GM21447 (cell line): Measurements from ENCODE around the gene AMPD3.

Source experiments
- ATAC-seq: cut with Tn5 transposase; IDR thresholded peaks from one replicate; pipeline ENCODE4 v1.9.1; 2021; ENCODE audit not compliant: unreplicated experiment

The AMPD3 gene

DNA sequence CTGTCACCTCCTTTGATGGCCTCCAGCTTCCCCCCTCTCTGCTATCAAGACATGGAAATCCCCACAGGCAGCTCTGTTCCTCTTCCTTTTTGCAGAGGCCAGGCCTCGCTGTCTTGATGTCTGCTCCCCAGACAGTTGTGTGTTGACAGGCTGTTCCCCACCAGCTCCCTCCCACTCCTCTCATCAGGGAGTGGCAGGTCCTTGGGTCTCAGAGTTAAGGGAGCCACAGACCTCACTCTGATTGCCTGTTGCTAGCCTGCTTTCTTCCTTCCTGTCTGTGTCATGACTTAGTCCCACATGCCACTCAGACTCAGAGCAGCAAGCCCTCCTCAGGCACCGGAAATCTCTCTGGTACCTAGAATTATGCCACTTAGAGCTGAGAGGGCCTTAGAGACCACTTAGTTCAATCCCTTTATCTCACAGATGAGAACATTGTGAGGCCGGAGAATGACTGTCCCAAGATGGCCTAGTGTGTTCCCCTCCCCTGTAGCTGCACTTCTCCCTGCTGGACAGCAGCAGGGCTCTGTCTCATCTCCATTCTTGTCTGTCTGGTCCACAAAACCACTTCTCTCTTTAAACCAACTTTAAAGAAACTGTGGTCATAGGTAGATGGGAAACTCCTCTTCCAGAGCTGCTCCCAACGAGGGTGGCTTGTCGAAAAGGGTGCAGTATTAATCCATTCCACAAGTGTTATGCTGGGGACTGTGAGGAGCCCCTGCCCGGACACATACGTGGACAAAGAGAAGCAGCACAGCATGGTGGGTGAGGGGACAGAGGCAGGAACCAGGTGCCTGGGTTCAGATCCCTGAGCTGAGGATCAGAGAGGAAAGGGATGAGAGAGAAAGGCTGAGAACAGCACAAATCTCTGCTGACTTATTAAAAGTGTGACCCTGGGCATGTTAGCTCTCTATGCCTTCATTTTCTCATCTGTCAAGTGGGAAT lies 4.2 kb downstream of the AMPD3 start:
- ATAC-seq: peak; percentile 52

DNA sequence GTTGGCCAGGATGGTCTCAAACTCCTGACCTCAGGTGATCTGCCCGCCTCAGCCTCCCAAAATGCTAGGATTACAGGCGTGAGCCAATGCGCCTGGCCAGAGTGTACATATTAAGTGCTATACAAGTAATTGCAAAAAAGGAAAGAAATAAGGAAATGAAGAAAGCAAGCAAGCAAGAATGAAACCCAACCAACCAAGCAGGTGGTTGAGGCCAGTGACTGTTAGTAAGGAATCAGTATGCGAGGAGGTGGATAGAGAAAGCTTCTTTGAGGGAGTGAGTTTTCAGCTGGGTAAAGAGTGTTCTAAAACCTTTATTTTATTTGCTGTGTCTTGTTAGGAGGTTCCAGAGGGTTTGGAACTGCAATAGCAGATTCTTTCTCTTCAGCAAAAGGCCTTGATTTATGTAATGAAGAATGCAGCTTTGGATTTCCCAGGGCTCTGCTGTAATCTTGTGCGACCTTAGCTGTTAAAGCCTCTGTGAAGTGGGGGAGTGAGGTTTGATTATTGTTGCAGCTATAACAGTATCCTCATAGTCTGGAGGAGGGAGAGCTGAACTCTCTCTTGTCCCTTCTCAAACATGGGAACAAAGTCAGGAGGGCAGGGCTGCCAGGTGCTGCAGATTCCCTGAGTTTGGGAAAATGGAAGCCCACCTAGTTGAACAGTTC lies 5.7 kb downstream of the AMPD3 start:
- peak; percentile 17 for ATAC-seq

DNA sequence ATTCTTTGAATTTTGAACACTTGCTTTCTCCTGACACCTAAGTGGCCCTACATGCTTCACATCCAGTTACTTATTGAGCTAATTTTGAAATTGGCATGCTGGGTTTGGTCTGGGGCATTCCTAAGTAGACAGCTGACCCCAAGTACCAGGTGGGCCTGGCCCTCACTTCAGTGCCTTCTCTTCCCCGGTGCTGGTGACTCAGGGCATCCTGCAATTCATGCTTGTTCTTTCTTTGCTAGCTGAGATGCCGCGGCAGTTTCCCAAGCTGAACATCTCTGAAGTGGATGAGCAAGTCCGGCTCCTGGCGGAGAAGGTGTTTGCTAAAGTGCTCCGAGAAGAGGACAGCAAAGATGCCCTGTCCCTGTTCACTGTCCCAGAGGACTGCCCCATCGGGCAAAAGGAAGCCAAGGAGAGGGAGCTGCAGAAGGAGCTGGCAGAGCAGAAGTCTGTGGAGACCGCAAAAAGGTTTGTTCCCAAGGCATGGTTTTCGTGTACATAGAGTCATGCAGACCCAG lies 6.3 kb downstream of the AMPD3 start:
- no peak for ATAC-seq

DNA sequence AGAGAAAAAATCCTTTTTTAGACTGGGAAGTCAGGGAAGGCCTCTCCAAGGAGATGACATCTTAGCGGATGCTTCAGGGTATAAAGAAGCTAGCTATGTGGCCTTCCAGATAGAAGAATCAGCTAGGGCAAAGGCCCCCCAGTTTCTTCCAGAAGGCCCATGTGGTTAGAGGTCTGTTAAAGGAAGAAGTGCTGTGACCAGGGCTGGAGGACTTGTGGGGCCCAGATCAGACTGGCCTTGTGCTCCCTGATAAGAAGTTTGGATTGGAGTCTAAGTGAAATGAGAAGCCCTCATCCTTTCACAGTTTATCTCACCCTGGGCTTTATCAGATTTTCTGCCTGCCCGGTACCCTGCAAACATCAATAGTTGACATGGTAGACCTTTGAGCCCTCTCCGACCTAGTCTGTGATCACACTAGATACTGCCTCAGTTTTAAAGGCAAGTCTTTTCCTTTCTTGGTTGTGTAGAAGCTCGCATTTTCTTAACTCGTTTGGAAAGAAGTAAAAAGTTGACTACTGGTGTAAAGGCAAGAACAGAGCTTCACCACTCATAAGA lies 7.8 kb downstream of the AMPD3 start:
- ATAC-seq: no peak

DNA sequence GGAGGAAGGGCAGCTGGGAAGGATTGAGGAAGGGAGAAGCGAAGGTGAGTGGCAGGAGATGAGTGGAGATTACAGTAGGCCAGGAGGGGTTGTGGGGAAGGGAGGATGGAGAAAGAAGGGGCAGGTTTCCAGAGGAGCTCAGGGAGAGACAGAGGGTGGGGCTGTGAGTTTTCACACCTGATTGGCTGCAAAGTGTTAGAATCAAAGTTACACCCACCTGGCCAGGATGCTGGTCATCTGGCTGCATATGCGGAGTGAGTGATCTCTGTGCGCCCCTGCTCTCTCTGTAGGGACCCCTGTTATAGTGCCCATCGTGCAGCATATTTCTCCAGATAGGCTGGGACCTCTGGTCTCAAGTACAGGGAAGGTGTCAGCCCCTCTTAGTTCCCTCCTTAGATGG lies 18.3 kb downstream of the AMPD3 start:
- ATAC-seq: no peak

DNA sequence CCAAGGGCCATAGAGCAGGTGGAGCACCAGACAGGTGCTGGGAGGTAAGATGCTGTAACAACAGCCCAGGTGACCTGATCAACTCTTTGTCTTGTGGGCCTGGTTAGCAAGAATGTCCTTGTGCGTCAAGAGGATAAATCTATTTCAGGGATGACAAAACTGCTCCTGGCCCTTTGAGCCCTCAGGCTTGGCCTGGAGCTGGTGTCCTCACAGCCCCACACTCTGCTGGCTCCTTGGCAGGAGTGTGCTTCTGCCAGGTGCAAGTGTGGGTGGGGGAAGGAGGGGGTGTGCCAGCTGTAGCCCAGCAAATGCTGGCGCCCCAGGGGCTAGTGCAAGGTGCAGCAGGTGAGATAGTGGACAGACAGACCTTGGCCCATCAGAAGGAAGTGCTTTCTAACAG lies 19.5 kb downstream of the AMPD3 start:
- ATAC-seq: no peak

DNA sequence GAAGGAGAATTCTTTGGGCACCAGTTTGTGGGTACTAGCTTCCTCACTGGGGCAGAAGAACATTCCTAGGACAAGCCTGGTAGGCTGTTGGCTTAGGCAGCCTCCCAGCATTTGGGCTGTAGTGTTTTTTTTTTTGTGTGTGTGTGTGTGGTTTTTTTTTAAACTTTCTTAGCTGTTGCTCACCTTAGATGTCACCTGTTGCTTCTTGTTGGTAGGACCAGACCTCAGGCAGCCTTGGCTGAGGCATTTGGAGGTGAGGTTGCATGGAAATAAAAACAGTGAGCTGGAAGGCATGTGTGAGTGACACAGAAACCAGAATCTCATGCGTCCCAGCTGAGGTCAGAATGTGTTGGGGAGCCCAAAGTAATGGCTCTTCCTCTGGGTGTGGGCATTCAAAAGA lies 21.3 kb downstream of the AMPD3 start:
- ATAC-seq: no peak

DNA sequence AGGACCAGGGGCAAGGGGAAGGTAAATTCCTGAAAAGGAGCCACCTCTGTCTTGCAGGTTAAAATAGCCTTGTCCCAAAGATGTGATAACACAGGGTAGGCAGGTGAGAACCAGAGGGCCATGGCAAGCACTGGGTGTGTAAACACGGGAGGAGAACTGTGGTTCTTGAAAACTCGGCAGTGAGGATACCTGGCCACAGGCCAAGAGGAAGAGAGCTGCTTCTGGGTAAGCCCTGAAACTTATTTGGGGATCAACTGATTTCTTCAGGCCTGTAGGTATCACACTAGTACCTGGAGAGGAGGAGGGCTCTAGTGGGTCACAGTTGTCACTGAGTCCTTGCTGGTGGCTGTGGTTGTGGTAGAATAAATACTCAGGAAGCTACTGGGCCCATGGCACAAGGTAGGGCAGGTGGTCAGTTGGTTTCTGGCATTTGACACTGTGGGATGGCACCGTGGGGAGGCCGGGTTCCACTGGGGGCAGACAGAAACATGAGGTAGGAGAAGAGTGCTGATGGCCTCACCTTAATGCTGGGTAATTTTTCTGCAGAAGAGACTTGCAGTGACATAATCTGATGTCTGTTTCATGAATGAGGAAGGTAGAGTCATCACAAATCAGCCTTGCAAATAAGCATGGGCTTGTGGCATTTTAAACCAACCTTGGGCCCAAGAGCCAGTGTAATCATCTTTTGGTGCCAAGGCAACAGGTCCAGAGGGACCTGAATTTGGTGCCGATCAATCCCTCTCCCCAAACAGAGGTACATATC lies 22.0 kb downstream of the AMPD3 start:
- no peak for ATAC-seq

DNA sequence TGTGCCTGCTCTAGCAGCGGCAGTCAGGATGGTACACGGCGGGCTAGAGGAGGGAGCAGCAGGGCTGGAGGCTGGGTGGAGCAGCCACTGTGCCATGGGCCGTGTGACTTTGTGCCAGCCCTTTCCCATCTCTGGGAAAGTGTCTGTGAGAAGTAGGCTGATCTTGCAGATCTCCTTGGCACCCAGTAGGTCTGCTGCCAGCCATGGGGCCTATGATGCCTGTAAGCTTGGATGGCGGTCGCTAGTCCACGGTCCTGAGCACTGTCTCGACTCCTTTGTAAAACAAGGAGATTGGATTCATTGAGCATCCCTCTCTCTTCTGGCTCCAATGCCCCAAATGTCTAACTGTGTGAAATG lies 22.6 kb downstream of the AMPD3 start:
- ATAC-seq: no peak

DNA sequence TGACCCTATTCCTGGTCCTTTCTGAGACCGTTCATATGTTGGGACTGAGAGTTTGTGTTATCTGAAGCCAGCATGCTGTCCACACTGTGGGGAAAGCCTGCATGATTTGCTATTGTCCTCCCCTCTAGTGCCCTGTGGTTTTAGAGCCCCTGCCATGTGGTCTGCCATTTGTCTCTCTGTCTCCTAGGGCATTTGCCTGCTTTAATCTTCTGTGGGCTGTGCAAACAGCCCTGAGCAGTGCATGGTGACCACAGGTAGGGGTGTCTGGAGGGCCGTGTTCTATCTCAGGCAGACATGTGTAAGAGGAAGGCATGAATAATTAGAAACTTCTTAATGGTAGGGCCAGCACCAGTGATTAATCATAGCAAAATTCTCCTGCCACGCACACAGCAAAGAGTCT lies 23.0 kb downstream of the AMPD3 start:
- ATAC-seq: no peak

DNA sequence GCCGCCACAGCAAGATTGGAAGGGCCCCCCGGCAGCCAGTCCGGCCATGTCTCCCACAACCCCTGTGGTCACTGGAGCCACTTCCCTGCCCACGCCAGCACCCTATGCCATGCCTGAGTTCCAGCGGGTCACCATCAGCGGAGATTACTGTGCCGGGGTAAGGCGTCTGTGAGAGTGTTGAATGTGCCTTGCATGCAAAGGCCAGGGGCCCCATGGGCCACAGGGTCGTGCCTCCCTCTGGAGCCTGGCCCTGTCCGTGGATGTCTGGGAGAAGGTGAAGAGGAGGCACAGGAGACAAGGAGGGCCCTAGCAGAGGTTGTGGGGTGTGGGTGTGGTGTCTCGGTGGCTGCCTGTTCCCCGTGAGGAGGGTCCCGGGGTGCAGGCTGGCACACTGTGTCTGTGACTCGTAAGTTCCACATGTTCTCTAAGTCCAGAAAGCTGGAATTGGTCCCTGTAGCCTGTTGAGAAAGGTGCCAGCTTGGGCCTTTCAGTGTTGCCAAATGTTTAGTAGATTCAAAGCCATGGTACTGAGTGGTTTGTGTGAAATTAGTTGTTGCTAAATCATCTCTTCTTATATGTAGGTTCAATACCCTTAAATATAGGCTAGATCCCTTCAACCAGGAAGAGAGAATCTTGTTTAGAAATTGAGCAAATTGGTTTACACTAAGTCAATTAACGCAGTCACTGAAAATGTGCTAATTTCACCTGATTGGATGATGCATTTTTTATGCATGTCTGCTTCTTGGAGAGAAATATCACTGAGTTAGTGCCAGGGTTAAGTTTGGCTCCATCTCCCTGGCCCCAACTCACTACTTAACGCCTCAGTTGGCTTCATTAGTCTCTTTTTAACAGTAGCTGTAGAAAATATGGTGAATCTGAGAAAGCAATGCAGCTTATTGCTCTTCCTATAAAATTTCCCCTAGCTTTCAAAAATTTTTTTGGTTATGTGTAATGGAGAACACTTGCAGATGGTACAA lies 23.8 kb downstream of the AMPD3 start:
- no peak for ATAC-seq

DNA sequence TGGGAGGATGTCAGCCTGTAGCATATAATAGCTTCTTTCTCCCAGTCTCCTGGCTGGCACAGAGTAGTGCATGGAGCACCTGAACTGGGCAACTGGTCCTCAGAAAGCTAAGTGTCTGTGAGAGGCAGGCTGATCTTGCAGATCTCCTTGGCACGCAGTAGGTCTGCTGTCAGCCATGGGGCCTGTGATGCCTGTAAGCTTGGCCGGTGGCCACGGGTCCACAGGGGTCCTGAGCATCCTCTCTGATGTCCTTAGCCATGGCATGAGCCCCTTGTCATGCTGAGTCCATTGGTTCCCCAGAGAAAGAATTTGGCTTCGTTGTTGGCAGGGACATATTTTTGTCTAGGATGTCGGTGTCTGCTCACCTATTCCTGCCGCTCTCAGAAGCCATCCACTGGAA lies 25.0 kb downstream of the AMPD3 start:
- no peak for ATAC-seq

DNA sequence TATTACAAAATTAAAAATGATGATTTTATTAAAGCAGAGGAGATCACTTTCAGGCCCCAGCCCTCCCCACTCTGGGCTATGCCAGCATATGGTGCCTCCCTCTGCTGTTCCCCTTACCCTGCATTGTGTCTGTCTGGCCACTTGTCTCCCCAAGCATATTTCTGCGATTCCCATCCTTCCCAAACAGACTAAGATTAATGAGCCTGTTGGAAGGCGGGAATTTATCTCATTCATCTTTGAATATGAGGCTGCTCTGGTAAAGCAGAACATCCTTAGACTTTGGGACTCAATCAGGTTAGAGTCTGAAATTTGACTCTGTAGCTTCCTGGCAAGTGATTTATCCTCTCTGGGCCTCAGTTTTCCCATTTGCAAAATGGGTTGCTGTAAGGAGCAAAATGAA lies 25.7 kb downstream of the AMPD3 start:
- no peak for ATAC-seq

DNA sequence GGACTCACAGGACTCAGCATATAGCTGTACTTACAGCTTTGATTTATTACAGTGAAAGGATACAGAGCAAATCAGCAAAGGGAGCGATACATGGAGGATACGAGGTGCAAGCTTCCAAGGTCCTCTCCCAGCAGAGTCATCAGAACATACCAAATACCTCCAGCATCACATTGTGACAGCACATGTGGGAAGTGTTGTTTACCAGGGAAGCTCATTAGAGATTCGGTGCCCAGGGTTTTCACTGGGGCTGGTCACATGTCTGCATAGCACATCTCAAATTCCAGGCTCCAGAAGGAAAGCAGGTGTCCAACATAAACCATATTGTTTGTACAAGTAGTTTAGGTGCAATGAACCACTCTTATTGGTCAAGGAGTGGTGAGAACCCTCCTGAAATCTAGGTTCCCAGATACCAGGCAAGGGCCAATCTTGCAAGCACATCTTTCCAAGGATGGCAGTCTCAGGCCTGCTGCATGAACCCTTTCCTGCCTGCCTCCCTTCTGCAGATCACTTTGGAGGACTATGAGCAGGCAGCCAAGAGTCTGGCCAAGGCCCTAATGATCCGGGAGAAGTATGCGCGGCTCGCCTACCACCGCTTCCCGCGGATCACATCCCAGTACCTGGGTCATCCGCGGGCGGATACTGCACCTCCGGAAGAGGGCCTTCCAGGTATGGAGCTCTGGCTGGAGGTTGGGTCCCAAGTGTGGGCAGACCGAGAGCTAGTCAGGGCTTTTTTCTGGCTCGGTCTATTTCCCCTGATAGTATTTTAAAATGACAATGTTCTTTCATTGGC lies 26.7 kb downstream of the AMPD3 start:
- no peak for ATAC-seq

DNA sequence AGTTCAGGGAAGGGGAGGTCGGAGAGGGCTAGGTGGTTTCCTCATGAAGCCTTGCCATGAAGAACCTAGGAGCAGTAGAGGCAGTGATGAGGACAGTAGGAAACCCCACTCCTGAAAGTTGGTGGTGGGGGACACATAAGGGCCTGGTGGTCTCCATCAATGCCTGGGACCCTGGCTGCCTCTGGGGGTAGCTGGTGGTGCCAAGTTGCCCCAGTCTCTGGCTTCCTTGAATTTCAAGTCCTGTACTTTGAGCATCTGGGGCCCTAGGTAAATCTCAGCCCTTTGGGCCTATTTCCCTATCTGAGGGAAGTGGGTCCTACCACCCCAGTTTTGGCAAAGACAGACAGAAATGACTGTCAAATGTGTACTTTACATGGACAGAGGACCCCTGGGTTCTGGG lies 28.1 kb downstream of the AMPD3 start:
- no peak for ATAC-seq

DNA sequence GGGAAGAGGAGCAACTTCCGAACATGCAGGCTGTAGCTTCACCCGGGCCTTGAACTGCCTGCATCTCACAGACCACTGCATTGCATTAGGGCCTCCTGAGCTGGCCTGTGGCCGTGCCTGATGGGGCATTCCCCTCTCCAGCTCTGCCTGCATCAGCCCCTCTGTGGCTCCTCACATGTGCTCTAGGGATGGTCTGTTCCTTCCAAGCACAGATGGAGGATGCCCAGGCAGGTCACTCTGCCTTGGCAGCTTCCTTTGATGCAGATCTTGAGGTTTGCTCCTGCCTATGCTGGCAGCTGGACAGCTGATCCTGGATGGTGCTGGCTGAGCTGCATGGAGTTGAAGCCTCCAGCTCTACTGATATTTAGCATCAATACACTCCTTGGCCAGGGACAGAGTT lies 28.5 kb downstream of the AMPD3 start:
- no peak for ATAC-seq

DNA sequence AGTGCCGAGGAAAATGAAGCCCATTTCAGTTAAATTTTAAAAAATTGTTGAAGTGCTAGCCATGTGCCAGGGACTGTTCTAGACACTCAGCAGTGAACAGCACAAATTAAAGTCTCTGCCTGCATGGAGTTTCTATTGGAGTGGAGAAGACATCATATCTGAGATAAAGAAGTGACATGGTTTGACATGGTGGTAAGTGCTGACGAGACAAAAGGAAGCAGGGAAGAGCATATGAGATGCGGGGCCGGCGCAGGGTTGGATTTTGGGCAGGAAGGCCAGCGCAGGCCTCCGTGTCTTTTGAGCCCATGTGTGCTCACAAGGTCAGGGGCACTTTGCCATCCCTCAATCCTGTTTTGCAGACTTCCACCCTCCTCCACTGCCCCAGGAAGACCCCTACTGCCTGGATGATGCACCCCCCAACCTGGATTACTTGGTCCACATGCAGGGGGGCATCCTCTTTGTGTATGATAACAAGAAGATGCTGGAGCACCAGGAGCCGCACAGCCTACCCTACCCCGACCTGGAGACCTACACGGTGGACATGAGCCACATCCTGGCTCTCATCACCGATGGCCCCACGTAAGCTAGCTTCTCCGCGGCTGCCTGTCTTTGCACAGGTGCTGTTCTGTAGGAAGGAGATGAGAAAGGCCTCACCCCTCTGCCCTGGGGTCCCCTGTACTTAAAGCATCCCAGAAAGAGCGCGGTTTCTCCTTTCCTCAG lies 29.6 kb downstream of the AMPD3 start:
- no peak for ATAC-seq

DNA sequence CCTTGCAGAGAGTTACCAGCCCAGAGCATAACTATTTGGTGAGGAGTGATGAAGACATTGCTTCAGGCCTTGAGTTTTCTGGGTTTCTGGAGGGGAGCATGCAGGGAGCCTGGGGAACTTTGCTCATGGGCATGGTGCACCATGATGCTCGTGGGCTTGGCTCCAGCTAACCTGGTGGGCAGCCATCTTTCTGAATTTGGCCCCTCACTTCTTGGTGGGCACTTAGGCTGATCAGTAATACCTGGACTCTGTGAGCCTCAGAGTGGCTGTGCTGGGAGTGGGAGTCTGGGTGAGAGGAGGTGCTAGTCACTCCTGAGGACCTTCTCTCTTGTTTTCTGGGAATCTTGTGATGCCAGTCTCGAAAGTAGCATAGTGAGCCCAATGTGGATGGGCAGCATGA lies 30.6 kb downstream of the AMPD3 start:
- no peak for ATAC-seq
